ENCODE results near the gene RPTOR.
"Not testable (repeated sequence)": the region's sequence is repeated elsewhere in the genome, so short reads cannot be mapped to it uniquely, and the experiment has no call there.

RPTOR gene

DNA sequence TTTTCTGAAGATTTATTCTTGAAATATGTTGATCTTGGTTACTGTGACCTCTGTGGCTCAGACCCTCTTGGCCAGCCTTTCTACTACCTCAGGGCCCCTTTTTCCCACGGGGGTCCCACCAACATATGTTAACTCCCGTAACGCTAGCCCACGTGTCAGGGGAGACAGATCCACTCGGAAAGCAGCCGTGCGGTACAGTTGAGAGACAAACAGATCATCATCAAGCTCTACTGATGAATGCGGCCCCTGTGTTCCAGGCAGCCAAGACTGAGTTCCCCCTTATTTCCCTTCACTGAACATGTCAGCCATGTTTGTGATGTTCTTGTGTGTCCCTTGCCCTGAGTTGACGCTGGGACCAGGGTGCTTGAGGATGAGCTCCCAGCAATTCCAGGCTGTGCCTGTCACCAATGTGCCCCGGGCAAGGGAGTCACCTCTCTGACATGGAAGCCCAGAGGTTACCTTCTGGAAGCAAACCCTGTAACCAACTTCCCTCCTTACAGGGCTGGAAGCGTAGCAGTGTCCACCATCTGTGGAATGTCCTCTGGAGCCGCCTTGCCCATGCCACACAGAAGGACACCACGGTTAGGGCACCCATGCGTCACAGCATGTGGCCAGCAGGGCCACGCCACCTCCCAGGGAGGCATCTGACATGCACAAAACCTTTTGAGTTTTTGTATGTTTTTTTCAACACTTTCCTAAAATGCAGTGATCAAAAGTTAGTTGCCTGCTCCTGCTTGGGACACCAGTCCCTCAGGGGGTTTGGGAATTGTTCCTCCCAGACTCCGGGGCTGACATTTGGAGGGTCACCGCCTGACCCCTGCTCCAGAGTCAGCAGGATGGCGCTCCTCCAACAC, 253.3 kb downstream of the RPTOR start:
- no peak for DNase-seq (ENCODE audit: low spot score)

- DNase-seq (ENCODE audit: low spot score), result no peak
Observed at GRCh38 chr17:80798595-80799537, 254.2 kb downstream of the RPTOR start.

- DNase-seq (ENCODE audit: low spot score), result no peak
Observed at GRCh38 chr17:80799538-80800480, 255.2 kb downstream of the RPTOR start.

GRCh38 chr17:80800481-80801391, 256.1 kb downstream of the RPTOR start:
- DNase-seq (ENCODE audit: low spot score), result no peak

DNA sequence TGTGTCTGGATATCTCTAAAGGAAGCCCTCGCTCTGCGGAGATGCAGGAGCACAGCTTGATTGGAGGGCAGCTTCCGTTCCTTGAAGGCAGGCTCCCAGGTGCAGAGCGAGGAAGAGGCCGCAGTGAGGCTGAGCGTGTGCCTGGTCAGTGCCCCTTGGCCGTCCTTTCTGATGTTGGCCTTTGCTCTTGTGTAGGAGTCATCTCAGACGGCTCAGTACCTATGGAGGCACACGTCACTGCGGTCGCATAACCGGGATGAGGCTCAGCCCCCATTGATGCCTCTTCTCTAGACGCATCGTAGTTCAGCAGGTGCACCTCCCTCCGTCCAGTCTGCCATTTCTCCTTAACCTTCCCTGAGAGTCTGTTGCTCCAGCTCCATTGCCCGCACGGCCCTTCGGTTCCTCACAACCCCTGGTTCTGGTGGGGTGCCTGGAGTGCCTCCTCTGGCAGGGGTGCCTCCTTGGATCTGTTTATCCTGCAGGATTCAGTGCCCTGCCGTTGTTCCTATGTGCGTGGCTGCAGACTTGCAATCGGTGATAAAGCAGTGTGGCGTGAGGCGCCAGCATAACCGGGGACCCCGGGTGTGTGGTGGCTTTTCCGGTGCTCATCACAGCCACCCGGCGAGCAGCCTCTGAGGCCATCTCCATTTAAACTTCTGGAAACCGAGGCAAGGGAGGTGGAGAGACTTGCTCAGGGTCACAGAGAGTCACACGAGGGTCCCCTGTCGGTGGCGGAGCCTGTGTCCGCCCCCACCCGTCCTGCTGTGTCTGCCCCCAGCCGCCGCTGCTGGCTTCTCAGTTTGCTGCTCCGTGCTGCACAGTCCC, 258.2 kb downstream of the RPTOR start:
- DNase-seq (ENCODE audit: low spot score), result no peak

GRCh38 chr17:80803451-80804428, 259.1 kb downstream of the RPTOR start:
- no peak for DNase-seq (ENCODE audit: low spot score)

- DNase-seq (ENCODE audit: low spot score), result no peak
Observed at GRCh38 chr17:80804466-80804865, 259.8 kb downstream of the RPTOR start.

- DNase-seq (ENCODE audit: low spot score), result no peak
Observed at GRCh38 chr17:80805032-80805751, 260.6 kb downstream of the RPTOR start.

DNA sequence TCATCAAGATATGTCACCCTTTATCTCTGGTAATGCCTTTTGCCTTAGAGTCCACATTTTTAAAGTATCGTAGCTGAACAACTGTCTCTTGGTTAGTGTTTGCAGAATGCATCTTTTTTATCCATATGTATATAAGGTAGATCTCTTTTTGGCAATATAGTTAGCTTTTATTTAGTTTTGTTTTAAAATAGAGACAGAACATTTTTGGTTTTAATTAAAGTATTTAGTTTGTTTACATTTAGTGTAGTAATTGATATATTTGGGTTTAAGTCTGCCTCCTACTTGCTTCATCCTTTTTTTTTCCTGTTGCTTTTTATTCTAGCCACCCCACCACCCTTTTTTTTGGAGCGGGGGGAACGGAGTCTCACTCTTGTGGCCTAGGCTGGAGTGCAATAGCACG, 262.4 kb downstream of the RPTOR start:
- no peak for DNase-seq (ENCODE audit: low spot score)

DNA sequence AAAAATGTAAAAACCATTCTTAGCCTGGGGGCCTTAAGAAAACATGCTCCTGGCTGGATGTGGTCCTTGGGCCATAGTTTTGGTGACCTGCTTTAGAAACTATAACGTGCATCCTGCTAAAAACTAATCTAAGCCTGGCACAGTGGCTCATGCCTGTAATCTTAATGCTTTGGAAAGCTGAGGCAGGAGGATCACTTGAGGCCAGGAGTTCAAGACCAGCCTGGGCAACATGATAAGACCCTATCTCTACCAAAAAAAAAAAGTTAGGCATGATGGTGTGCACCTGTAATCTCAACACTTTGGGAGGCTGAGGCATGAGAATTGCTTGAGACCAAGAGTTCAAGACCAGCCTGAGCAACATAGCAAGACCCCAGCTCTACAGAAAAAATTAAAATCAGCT, 263.2 kb downstream of the RPTOR start:
- no peak for DNase-seq (ENCODE audit: low spot score)

DNA sequence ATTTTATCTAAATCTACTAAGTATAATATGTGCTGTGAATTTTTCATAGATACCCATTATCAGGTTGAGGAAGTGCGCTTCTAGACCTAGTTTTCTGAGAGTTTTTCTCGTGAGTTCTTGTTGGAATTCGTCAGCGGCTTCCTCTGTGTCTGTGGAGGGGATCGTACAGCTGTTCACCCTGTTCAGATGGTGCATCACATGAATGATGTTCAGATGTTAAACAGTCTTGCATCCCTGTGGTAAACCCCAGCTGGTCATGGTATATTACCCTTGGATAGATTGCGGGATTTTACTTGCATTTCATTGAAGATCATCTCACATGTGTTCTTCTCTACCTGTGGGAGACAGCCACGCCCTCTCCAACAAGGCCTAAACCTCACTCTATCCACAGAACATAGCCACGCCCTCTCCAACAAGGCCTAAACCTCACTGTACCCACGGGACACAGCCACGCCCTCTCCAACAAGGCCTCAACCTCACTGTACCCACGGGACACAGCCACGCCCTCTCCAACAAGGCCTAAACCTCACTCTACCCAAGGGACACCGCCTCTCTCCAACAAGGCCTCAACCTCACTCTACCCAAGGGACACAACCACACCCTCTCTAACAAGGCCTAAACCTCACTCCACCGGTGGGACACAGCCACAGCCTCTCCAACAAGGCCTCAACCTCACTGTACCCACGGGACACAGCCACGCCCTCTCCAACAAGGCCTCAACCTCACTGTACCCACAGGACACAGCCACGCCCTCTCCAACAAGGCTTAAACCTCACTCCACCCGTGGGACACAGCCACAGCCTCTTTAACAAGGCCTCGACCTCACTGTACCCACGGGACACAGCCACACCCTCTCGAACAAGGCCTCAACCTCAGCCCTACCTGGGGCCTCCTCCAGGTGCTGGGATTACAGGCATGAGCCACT, 266.8 kb downstream of the RPTOR start:
- DNase-seq (ENCODE audit: low spot score), result no peak

DNA sequence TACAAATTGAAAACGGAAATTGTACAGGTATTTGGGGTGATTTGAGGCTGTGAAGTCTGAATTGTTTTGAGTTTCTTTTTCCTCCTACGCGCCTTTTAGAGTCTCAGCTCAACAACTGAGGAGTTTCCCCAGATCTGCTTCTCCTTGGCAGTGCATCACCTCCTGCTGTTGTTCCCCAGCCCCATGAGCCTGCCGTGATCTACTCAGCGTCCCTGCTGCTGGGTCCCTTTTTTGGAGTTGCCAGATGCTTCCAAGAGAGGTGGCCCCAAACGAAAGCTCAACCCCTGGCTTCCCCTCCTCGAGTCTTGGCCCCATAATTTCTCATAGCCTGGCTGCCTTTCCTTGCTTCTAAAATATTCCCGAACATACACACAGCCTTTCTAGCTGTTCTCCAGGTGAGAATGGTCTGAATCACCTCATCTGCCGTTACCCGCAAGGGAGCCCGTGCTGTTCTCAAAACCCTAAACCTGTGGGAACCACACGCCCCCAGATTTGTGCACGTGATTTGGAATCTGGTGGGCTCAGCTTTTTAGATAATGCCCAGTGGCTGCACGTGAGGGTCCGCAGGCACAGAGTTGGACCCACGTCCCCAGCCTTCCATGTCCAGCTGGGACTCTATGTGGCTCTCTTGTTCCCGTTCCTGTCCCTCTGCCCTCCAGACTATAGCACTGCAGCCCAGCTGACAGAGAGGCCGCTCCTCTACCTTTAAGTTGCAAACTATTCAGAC, 267.9 kb downstream of the RPTOR start:
- DNase-seq (ENCODE audit: low spot score), result no peak

DNA sequence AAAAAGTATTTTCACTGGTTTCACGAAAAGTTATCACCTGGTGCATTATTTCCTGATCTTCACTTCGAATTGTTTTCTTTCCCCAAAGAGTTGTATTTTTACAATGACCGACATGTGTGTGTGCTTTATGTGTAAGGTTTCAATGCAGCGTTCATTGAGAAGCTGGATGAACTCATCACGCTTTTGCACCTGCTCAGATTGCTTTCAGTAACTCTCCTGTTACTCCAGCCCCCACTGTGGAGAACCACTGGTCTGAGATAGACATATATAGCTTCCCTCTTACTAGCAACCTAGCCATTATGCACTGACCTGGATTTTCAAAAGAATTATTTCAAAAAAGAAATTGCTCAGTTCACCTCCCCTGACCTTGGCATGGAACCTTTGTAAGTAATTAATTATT, 268.7 kb downstream of the RPTOR start:
- no peak for DNase-seq (ENCODE audit: low spot score)

GRCh38 chr17:80814491-80814890, 269.9 kb downstream of the RPTOR start:
- no peak for DNase-seq (ENCODE audit: low spot score)

GRCh38 chr17:80815151-80815681, 270.6 kb downstream of the RPTOR start:
- no peak for DNase-seq (ENCODE audit: low spot score)

GRCh38 chr17:80815718-80816117, 271.1 kb downstream of the RPTOR start:
- not testable (repeated sequence) for DNase-seq (ENCODE audit: low spot score)
